GM18867 (cell line): ENCODE results near the gene MYO5B.

Experiments
- ATAC-seq: cut with Tn5 transposase; IDR thresholded peaks from one replicate; pipeline ENCODE4 v1.9.1; 2021; ENCODE audit warnings: mild to moderate bottlenecking, moderate library complexity; ENCODE audit not compliant: unreplicated experiment

MYO5B gene

DNA sequence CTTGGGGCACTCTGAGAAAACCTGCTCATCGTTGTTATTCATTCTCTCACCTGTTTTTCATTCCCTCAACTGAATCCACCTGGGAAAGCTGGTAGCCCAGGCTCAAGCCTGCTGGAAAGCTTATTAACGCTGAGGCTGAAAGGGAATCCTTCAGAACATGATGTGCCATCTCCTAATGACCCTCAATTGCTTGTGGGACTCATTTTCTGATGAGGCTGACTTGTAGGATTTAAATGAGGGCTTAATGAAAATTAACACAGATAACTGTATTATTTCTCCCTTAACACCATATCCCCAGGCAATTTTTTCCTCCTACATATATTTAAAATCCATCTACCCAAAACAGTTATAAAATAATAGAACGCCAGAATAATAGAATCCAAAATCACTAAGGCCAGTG, 218.9 kb downstream of the MYO5B start:
- no peak for ATAC-seq

DNA sequence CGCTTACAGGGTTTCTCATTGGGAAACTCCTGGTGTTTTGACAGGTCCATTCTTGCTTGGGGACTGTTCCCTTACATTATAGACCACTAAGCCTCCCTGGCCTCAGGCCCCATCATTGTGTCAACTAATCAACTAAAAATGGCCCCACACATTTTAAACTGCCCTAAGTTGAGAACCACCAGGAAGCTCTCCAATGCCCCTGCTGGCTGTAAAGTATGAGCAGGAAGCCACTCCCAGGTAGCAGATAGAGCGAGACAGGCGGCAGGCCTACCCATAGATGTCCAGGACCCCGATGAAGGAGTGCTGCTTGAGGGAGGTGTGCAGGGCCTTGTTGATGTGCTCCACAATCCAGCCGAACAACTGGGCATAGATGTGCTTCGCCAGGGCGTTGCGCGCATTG, 220.9 kb downstream of the MYO5B start:
- ATAC-seq: no peak

DNA sequence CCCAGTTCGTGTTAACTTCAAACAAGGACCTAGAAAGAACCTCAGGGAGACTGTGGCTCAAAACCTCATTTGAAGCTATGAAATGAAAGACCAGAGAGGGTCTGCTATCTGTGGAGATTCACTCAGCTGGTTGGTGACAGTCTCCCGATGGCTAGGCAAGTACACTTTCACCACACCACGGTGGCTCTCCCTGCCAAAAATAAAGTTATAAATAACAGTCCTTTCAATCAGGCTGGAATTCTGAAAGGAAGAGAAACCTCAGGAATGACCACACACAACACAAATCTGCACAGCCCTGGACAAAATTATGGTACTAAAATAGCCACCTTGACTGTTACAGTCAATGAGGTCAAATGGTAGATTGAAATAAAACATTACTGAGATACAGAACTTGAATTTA, 221.4 kb downstream of the MYO5B start:
- no peak for ATAC-seq

DNA sequence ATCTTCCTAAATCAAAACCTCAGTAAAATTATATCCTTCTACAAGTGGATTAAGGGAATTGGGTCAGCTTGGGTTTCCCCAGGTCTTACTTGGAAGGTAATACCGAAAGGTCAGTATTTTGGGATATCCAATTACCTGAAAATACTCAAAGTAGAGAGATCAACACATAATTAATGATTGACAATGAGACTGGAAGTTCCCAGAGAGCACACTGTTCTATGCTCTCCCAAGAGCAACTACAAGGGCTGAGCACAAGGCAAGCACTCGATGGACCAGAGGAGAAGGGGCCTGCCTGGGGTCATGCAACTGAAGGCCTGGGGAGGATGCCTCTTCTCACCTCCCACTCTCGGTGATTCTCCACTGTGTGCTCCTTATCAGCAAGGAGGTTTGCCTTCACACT, 222.4 kb downstream of the MYO5B start:
- no peak for ATAC-seq

DNA sequence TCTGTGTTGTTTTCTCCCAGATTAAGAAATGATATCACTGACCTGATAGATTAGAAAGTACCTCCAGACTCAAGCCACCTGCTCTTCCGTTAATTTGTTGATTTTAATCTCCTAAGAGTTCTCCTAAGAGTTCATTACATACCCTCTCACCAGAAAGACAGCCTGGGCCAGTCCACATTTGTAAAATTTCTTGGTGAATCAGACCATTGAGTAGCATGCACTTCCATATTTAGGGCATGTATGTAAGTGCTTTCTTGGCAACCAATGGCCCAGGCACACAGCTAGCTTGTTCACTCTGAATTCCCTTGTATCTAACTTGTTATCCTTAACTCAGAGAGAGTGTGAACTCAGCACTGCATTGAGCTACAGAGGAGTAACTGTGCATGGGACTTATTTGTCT, 223.5 kb downstream of the MYO5B start:
- ATAC-seq: no peak

DNA sequence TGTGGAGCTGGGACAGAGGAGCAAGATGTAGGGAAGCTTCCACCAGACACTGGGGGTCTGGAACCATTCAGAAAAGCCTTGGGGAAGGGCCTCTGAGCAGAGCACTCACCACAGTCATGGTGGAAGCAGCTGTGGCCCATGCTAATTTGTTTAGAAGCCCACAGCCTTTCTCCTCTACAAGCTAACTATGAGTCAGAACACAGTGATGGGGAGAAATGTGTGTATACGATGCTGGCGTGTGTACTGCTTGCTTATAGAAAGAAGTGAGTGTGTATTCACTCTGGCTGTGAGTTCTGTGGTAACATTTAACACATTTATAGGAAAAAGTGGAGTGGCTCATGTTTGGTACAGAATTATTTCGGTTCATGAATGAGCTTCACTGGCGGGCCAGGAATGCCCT, 224.6 kb downstream of the MYO5B start:
- peak; percentile 78 for ATAC-seq

DNA sequence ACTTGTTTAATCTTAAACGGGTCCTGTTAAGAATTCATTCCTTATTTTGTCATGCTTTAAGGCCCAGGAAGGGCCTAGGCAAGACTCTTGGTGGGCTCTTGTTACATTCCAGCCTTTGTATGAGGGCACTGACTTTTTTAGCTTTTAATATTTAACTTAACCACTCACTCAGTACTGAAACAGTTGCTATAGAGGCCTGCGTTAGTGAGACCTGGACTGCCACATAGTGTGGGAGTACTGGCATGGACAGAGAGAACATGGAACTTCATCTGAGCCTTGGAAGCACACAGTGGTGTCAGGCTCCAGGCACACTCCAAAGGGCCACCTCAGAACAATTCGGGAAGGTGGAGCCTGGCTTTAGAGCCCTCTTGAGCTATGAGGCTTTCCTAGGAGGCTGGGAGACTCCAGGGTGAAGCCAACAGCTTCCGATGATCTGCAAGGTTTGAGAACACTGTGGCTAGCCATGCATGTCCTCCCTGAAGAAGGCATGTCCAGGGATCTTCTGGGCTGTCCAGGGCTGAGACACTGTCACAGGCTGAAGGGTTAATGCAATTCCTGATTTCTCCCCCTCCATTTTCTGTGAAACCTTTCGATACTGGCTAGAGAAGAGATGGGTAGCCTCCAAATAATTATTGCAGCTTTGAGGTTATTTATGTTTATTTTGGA, 226.2 kb downstream of the MYO5B start:
- no peak for ATAC-seq

DNA sequence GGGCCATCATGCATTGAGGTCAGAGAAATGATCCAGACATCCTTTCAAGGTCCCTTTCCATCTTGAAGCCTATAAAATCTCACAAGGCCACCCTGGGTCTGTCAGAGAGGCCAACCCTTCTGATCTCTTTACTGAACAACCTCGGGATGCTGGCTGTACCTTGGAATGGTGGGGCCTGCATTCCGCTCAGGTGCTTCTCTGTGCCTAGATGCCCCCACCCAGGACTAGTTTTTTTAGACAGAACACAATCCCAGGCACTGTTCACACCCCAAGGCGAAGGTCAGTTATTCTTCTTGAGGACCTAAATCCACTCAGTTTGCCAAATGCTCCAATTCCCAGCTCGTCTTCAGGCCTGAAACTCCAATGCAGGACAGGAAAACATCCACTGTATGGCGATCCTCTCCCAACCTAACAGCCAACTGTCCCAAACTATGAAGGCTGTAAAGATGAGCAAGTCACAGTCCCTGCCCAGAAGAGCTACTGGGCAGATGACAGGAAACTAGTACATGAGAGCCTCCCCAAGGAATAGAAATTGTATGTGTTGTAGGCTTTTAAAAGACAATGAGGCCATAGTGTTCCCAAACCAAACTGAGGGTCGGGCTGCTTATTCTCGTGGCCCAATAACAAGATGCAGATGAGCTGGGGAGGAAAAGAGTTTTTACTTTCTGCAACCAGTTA, 227.2 kb downstream of the MYO5B start:
- ATAC-seq: no peak

DNA sequence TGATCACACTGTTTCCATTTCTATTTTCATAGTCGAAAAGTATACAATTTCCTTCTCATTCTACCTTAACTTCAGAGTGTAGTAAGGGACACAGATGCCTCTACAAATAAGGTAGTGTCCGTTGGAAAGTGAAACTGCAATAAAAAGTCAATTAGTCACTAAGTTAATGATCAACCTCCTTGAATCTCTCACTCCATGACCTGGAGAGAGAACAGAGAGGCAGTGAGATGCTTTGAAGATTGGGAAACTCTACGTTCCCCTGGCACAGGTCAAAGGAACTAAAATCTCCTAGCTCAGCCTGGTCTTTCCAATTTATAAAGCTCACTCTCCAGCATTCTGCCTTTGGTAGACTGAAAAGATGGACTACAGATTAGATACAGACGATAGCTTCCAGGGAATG, 227.8 kb downstream of the MYO5B start:
- ATAC-seq: peak; percentile 68

DNA sequence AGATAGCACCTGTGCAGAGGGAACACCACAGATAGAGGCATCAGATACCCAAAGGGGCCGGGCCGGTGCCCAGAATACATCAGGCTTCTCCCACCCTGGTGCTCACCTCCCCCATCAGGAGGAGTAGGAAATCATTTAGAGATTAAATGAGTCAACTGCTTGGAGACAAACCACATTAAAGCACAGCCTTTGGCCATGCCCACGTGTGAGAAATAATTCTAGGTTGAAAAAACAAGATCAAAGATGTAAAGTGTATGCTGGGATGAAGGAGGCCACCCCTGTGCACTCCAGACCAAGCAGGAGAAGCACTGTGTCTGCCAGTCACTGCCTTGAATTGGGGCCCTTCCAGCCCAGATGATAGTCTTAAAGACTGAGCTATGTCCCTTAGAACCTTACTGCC, 228.9 kb downstream of the MYO5B start:
- ATAC-seq: no peak

DNA sequence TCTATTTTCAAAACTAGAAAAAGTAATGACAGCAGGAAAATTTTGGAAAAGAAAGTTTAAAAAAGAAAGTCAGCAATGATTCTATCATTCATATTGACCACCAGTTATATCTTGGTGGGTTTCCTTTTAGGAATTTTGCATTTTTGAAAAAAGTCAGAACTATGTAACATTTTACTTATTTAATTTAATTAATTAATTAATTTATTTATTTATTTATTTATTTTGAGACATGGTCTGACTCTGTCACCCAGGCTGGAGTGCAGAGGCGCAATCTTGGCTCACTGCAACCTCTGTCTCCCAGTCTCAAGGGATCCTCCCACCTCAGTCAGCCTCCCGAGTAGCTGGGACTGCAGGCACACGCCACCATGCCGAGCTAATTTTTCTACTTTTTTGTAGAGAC, 231.7 kb downstream of the MYO5B start:
- no peak for ATAC-seq

DNA sequence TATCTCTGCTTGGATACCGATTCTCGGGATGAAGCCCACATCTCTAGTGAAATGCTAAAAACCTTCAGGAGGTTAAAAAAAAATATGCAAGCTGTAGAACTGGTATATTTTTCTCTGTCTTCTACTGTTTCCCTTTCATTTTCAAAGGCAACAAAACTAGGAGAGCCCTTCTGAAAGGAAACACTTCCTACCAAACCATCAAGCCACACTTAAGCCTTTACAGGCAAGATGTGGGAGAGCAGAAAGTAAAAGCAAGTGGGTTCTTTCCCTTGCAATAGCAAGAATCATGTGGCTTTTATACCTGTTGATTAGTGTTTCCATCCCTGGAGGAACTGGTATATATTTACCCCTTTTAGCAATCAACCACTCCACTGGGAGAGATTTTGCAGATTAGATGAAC, 233.7 kb downstream of the MYO5B start:
- ATAC-seq: peak; percentile 37

DNA sequence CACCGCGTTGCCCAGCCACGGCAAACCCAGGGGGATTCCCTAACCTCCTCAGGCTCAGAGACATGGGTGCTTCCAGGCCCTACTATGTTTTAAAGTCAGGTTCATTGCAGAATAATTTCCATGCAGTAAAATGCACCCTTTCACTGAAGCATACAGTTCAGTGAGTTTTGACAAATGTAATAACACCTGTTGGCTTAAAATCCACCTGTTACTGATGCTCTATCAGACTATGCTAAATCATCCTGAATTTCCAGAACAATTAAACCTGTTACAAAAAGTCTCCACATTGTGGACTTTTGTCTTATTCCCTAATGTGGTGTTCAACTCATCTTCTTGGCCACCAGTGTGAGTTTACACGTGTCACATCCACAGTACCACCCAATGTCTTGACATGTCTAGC, 234.6 kb downstream of the MYO5B start:
- ATAC-seq: no peak

DNA sequence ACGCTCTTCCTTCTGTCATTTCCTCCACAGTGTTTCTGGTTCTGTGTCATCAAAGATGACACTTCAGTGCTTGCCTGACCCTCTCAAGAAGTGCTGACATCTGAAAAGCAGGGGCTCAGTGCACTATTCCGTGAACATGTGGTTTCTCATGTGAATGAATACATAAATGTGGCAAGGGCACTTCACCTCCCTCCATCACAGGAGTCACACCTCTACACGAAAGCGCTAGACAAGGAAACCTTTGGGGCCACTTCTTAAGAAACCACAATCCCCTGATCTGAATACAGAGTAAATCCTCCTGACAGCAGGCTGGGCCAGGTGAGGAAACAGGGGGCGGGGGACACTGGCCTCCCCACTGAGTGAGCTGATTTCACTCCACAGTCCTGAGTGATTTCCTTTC, 235.8 kb downstream of the MYO5B start:
- ATAC-seq: peak; percentile 85

DNA sequence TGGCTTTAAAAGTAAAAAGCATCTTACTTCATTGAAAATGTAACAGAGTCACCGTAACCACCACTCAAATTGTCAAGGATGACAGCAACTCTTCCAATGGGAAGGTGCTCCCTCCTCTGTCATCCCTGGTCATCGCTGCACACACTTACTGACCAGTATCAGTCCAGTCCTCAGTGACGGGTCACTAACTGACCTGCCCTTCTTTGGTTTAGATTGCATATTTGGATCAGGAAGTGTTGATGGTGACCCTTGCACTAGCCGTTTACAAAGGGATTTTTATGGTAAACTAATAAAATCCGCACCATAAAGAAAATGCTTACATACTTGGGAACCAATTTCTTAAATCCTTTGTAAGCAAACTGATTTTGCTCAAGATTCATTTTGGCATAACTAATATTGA, 239.7 kb downstream of the MYO5B start:
- ATAC-seq: no peak

DNA sequence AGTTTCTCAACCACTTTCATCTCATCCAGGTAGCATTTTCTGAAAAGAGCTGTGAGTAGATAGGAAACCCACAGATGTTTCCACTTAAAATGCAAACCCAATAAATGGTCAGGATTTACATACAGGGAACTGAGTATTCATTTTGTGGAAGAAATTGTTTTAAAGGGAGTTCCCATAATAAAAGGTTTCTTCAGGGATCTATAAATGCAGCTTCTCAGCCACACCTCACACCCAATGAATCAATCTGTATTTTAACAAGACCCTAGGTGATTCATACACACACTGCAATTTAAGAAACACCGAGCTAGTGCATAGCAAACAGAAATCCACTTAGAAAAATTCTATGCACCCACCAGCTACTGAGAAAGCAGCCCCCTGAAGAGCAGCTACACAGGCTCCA, 241.6 kb downstream of the MYO5B start:
- no peak for ATAC-seq

DNA sequence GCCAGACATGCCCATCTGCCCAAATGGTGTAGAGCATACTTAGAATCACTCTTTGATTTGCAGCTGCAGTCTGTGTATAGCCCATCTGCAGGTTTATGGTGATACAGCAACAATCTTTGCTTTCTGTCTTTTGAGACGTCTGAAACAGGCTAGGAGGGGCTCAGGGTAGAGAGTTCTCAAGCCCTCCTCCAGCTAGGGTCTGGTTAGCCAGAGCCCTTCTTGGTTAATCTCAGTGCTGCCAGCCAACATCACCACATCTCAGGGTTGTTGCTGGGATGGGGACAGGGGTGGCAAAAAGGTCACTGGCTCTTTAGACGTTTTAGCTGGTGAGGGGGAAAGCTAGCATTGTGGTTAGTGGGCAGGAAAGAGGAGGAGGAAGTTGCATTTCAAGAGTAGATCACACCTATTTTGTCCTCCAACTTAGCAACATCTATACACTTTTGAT, 245.0 kb downstream of the MYO5B start:
- ATAC-seq: peak; percentile 55

DNA sequence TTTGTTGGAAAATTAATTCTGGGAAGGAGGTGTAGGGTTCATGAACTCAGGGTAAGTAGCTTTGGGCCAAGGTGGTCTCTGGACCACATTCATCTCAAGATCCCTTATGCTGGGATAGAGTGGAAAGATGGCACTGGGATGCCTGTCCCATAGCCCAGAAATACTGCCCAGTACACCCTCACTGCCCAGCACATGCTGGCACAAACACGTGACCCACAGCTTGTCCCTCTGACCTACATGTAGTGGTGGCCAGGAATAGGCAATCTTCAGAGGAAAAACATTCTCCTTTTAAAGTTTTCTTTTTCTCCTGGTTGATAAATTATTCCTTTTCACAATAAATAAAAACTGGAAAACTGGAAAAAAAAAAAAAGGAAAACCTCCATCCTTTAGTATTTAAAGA, 246.0 kb downstream of the MYO5B start:
- ATAC-seq: no peak

DNA sequence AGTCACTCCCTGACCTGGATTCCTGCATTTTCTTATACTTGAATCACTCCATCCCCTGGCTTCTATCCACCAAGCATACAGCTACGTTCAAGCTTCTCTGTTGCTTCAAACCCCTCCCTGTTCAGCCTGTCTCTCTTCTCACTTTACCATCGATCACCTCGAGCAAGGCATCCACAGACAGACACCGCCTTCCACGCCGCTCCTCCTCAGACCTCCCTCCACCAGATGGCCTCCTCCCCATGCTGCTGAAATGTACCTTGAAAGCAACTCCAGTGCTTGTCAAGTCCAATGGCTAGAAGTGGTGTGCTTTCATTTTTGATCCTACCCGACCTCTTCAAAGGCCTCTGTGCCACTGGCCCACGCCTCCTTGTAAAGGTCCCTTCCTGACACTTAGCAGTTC, 250.3 kb downstream of the MYO5B start:
- no peak for ATAC-seq

DNA sequence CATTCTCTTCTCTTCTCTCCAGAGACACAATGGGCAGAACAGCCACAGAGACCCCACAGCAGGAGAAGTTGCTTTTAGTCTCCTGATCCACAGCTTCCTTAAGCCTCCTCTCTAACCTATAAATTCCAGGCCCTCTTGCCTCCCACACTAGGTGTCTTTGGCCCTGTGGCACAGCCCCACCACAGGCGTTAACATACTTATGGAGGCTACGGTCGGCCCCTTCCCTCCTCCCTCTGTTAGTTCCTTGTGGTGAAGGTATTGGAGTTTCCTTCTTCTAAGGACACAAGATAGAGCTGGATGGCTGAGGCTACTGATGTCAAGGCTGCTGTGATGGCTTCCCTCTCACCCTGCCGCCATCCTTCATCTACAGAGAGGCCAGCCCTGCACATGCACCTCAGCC, 258.1 kb downstream of the MYO5B start:
- no peak for ATAC-seq

DNA sequence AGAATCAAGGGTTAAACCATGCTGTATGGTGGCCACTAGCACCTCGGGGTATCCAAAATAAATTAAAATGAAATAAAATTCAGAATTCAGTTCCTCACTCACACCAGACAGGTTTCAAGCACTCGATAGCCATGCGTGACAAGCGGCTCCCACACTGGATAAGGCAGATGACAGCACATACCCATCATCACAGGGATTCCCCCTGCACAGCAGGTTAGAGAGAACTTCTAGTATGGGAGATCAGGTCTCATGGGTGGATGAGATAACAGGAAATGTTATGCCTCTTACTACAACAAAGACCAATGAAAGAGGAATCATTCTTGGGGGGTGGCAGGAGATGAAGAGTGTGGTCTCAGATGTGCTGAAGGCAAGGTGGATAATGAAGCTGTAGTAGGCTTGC, 259.7 kb downstream of the MYO5B start:
- ATAC-seq: no peak

DNA sequence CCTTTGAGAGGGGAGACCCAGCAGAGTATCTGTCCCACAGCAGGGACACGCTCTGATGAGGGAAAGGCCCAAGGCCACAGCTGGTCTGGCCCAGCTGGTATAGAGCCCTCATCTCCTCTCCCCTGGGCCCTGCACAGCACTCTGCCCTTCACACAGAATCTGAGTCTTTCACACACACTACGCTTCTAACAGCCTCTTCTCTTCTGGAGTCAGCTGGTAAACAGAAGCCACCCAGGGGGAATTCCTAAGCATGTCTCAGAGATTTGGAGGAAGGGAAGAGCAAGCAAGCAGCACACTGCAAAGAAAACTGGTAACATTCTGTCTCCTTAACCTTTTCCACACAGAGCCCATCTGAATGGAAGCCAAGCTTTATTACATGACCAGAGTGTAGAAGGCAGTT, 260.5 kb downstream of the MYO5B start:
- no peak for ATAC-seq
